HEK293T (cell line): ENCODE results near the gene PRDX6.
"Not testable (repeated sequence)": the region's sequence is repeated elsewhere in the genome, so short reads cannot be mapped to it uniquely, and the experiment has no call there.

Experiments
- CTCF ChIA-PET: fragments of 350-600 bp; formaldehyde crosslinking; extraction: SDS; loops from one replicate; lab custom pipeline; 2021; ENCODE audit warnings: antibody characterized with exemption, inconsistent platforms; lab: Yijun Ruan, JAX
- POLR2A ChIA-PET: fragments of 350-600 bp; formaldehyde crosslinking; extraction: SDS; loops from one replicate; lab custom pipeline; 2020; ENCODE audit warnings: antibody characterized with exemption, inconsistent platforms; lab: Yijun Ruan, JAX
- DNase-seq: peaks from one replicate; pipeline ENCODE4 v3.0.0; 2012; ENCODE audit warnings: mixed read lengths; ENCODE audit errors: extremely low spot score
- ARNT ChIP-seq: fragments of 450-650 bp; IDR thresholded peaks from 2 replicates; pipeline ENCODE4 v1.6.1; 2017; ENCODE audit warnings: mild to moderate bottlenecking
- BHLHE40 ChIP-seq: fragments of 450-650 bp; IDR thresholded peaks from 2 replicates; pipeline ENCODE4 v1.6.1; 2016; ENCODE audit warnings: mild to moderate bottlenecking, moderate library complexity, borderline replicate concordance
- CTBP1 ChIP-seq: fragments of 450-650 bp; IDR thresholded peaks from 2 replicates; pipeline ENCODE4 v1.6.1; 2016; ENCODE audit warnings: borderline replicate concordance
- ELF4 ChIP-seq: fragments of 450-650 bp; IDR thresholded peaks from 2 replicates; pipeline ENCODE4 v1.6.1; 2017; ENCODE audit warnings: antibody characterized with exemption
- FOXA1 ChIP-seq: fragments of 450-650 bp; IDR thresholded peaks from 2 replicates; pipeline ENCODE4 v1.6.1; 2016; ENCODE audit warnings: mild to moderate bottlenecking
- FOXK2 ChIP-seq: fragments of 450-650 bp; IDR thresholded peaks from 2 replicates; pipeline ENCODE4 v1.6.1; 2016; ENCODE audit warnings: mild to moderate bottlenecking
- FOXM1 ChIP-seq: fragments of 450-650 bp; IDR thresholded peaks from 2 replicates; pipeline ENCODE4 v1.6.1; 2017; ENCODE audit warnings: mild to moderate bottlenecking, borderline replicate concordance
- HDGF ChIP-seq: fragments of 450-650 bp; IDR thresholded peaks from 2 replicates; pipeline ENCODE4 v1.6.1; 2017; ENCODE audit warnings: antibody characterized with exemption, borderline replicate concordance
- L3MBTL2 ChIP-seq: fragments of 450-650 bp; conservative IDR thresholded peaks from 2 replicates; pipeline ENCODE4 v1.6.1; 2016; ENCODE audit warnings: mild to moderate bottlenecking
- LEF1 ChIP-seq: fragments of 450-650 bp; IDR thresholded peaks from 2 replicates; pipeline ENCODE4 v1.6.1; 2017; ENCODE audit warnings: mild to moderate bottlenecking, borderline replicate concordance
- NFRKB ChIP-seq: fragments of 450-650 bp; IDR thresholded peaks from 2 replicates; pipeline ENCODE4 v1.6.1; 2016; ENCODE audit warnings: mild to moderate bottlenecking, moderate library complexity
- SP1 ChIP-seq: fragments of 450-650 bp; IDR thresholded peaks from 2 replicates; pipeline ENCODE4 v1.6.1; 2017
- SUZ12 ChIP-seq: fragments of 450-650 bp; IDR thresholded peaks from 2 replicates; pipeline ENCODE4 v1.6.1; 2016; ENCODE audit warnings: mild to moderate bottlenecking
- TARDBP ChIP-seq: fragments of 450-650 bp; IDR thresholded peaks from 2 replicates; pipeline ENCODE4 v1.6.1; 2016
- ZNF384 ChIP-seq: fragments of 450-650 bp; IDR thresholded peaks from 2 replicates; pipeline ENCODE4 v1.6.1; 2016
- TF ChIP-seq, protein P1 (sequence below): fragments of 450-650 bp; IDR thresholded peaks from 2 replicates; pipeline ENCODE4 v1.6.1; 2016

PRDX6 gene

DNA sequence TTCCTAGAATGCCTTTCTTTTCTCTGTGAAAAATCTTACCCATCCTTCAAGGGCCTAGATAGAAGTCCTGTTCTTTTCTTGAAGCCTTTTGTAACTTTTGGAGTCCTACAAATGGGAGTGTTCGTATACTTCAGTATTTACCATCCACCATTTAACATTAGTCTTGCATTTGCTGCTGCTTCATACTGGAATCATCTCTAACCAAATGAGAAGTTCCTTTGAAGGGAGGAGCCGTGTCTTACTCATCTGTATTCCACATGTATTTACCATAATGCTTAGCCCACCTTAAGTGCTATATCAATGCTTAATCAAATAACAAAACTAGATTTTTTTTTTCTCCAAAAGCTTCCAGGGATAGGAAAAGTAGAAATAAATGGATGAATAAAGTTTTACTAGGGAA, 7.1 kb downstream of the PRDX6 start:
- DNase-seq, result no peak
- CTCF ChIA-PET, result no interaction called here
- TF ChIP-seq ELF4 (no peak), FOXM1 (no peak), TARDBP (no peak), CTBP1 (no peak), SUZ12 (no peak), FOXA1 (no peak), FOXK2 (no peak), LEF1 (no peak)
- POLR2A ChIA-PET, result no interaction called here

DNA sequence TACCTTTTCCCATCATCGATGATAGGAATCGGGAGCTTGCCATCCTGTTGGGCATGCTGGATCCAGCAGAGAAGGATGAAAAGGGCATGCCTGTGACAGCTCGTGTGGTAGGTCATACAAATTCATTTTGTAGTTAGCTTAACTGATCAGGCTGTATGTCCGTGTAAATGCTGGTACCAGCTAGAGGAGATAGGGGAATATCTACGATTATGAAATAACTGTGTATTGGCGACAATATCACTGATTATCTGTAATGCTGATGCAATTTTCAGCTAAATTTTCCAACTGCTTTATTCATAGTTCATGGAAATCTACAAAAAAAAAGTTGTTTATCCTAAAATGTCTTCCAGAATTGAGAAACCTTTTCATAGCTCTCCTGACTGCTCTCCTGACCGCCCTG, 8.3 kb downstream of the PRDX6 start:
- no peak for TF ChIP-seq FOXA1
- TF ChIP-seq FOXM1, result no peak
- TF ChIP-seq NFRKB, result no peak
- TF ChIP-seq FOXK2, result no peak
- TF ChIP-seq, protein P1, sequence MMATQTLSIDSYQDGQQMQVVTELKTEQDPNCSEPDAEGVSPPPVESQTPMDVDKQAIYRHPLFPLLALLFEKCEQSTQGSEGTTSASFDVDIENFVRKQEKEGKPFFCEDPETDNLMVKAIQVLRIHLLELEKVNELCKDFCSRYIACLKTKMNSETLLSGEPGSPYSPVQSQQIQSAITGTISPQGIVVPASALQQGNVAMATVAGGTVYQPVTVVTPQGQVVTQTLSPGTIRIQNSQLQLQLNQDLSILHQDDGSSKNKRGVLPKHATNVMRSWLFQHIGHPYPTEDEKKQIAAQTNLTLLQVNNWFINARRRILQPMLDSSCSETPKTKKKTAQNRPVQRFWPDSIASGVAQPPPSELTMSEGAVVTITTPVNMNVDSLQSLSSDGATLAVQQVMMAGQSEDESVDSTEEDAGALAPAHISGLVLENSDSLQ, result no peak
- no peak for TF ChIP-seq ARNT
- TF ChIP-seq ZNF384, result no peak
- TF ChIP-seq SUZ12, result no peak
- TF ChIP-seq L3MBTL2, result no peak

DNA sequence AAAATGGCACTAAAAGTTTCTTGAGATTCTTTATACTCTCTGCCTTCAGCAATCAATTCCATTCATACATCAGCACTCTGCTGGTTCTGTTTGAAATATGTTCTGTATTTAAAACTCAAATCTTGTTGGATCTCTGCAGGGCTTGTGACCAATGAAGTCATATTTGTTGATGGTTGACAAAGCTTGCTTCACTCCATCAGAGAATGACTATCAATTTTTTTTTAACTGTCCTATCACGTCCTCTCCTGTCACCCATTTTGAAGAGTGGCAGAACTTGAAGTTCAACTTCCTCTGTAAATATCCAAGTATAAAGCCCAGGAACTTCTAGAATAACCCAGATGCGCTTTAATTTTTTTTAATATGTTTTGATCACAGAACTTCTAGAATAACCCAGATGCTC, 10.9 kb downstream of the PRDX6 start:
- TF ChIP-seq ARNT (no peak), CTBP1 (no peak), ELF4 (no peak), FOXM1 (no peak), NFRKB (no peak), SUZ12 (no peak), FOXK2 (no peak), TARDBP (no peak), ZNF384 (no peak), L3MBTL2 (no peak), HDGF (no peak), LEF1 (no peak), BHLHE40 (no peak), FOXA1 (no peak), SP1 (no peak)
- TF ChIP-seq, protein P1, result no peak
- no peak for DNase-seq
- CTCF ChIA-PET, result no interaction called here
- POLR2A ChIA-PET, result no interaction called here

More for the DNA sequence above, 8.3 kb downstream of the PRDX6 start:
- ChIA-PET CTCF (interaction anchor here (0.6 to 0.8 kb wide), 2 partner anchors 9 to 743 kb away, joined by 3 to 5 read pairs; no protein-coding TSS in a partner anchor), POLR2A (no interaction called here)
- DNase-seq, result no peak

DNA sequence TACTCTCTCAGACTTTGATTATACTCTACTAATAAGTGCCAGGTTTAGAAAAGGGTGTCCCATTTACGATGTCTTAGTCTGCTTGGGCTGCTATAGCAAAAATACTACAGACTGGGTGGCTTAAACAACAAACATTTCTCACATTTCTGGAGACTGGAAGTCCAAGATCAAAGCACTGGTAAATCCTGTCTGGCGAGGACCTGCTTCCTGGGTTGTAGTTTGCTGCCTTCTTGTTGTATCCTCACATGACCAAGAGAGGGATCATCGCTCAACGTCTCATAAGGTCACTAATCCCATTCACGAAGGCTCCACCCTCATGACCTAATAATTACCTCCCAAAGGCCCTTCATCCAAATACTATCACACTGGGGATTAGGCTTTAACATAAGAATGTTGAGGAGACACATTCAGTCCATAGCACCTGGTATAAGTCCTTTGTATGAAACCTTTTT, 12.0 kb downstream of the PRDX6 start:
- TF ChIP-seq FOXK2 (no peak), ZNF384 (no peak), TARDBP (no peak), BHLHE40 (no peak), SUZ12 (no peak), HDGF (no peak), LEF1 (no peak), NFRKB (no peak), FOXA1 (no peak), ARNT (no peak), CTBP1 (no peak), L3MBTL2 (no peak), ELF4 (no peak), SP1 (no peak), FOXM1 (no peak)
- TF ChIP-seq, protein P1, result no peak
- ChIA-PET POLR2A (interaction anchor here (0.7 kb wide), 1 partner anchor 17 kb away, joined by 3 read pairs; no protein-coding TSS in a partner anchor), CTCF (no interaction called here)
- no peak for DNase-seq

DNA sequence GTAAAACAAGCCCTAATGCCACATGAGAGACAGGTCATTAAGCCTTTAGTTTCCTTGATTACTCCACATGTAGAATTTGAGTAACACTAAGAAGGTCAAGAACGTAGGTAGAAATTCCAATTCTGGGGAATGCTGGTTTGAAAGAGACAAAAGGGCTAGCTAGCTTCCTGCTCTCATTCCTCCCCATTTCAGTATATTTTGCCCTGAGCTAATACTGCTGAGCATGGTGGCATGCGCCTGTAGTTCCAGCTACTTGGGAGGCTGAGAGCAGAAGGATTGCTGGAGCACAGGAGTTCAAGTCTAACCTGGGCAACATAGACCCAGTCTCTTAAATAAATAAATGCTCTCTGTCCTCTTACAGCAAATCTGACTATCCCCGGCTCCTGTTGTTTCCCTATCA, 12.8 kb downstream of the PRDX6 start:
- POLR2A ChIA-PET, result no interaction called here
- TF ChIP-seq, protein P1, result no peak
- TF ChIP-seq SP1, result no peak
- no peak for TF ChIP-seq ARNT
- no peak for TF ChIP-seq TARDBP
- no peak for TF ChIP-seq BHLHE40
- no peak for TF ChIP-seq FOXM1
- TF ChIP-seq SUZ12, result no peak
- no peak for TF ChIP-seq NFRKB
- no peak for TF ChIP-seq LEF1
- TF ChIP-seq HDGF, result no peak
- TF ChIP-seq FOXK2, result no peak
- TF ChIP-seq L3MBTL2, result no peak
- TF ChIP-seq CTBP1, result no peak
- TF ChIP-seq ELF4, result no peak
- no peak for TF ChIP-seq FOXA1
- no peak for TF ChIP-seq ZNF384
- no peak for DNase-seq
- CTCF ChIA-PET, result no interaction called here

DNA sequence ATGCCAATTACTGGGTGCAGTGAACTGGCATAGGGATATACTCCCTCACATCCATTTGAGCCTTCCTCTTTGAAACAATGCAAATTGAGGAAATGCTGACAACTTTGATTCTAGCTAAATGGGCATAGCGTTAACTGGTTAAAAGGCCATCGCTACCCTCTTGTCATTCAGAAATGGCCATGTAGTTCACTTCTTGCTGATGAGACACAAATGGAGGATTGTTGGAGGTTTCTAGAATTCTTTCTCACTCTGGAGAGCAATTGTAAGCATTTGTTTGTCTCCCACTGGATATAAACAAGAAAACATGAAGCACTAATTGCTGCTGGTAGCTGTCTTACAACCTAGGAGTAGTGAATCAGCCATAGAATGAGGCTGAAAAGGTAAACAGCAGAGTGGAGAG, 14.4 kb downstream of the PRDX6 start:
- no peak for DNase-seq
- POLR2A ChIA-PET, result no interaction called here
- TF ChIP-seq NFRKB (no peak), ELF4 (no peak), SUZ12 (no peak)
- CTCF ChIA-PET, result no interaction called here

DNA sequence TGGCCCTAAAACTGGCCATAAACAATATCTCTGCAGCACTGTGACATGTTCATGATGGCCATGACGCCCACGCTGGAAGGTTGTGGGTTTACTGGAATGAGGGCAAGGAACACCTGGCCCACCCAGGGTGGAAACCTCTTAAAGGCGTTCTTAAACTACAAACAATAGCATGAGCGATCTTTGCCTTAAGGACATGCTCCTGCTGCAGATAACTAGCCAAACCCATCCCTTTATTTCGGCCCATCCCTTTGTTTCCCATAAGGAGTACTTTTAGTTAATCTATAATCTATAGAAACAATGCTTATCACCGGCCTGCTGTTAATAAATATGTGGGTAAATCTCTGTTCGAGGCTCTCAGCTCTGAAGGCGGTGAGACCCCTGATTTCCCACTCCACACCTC, 16.0 kb downstream of the PRDX6 start:
- POLR2A ChIA-PET, DNase-seq, CTCF ChIA-PET: not testable (repeated sequence)
